KMS-11 (cell line): ENCODE results near the gene MZT1.

Experiments used
- H2AFZ ChIP-seq: fragments of 200-600 bp; sonication (generic); 2 replicates; pipeline ENCODE4 v1.6.1; 2016; ENCODE audit warnings: antibody characterized with exemption, mixed run types, low read depth
- H3K27ac ChIP-seq: fragments of 200-600 bp; sonication (generic); 2 replicates; pipeline ENCODE4 v1.6.1; 2016; ENCODE audit warnings: mild to moderate bottlenecking, mixed run types
- H3K27me3 ChIP-seq: fragments of 200-600 bp; sonication (generic); 2 replicates; pipeline ENCODE4 v1.6.1; 2017; ENCODE audit warnings: mild to moderate bottlenecking, low read depth, mixed run types, moderate library complexity; ENCODE audit not compliant: insufficient read depth
- H3K36me3 ChIP-seq: fragments of 200-600 bp; sonication (generic); 2 replicates; pipeline ENCODE4 v1.6.1; 2017; ENCODE audit warnings: mild to moderate bottlenecking, mixed run types; ENCODE audit not compliant: insufficient read depth
- H3K4me1 ChIP-seq: fragments of 200-600 bp; sonication (generic); 2 replicates; pipeline ENCODE4 v1.6.1; 2016; ENCODE audit warnings: mild to moderate bottlenecking, low read depth, mixed run types; ENCODE audit not compliant: poor library complexity, severe bottlenecking
- H3K4me2 ChIP-seq: fragments of 200-600 bp; sonication (generic); 2 replicates; pipeline ENCODE4 v1.7.0; 2016; ENCODE audit warnings: mild to moderate bottlenecking, mixed run types
- H3K4me3 ChIP-seq: fragments of 200-600 bp; sonication (generic); IDR thresholded peaks from 2 replicates; pipeline ENCODE4 v1.6.1; 2017; ENCODE audit warnings: low read depth, low read length, mixed read lengths; ENCODE audit not compliant: insufficient read depth
- H3K79me2 ChIP-seq: fragments of 200-600 bp; sonication (generic); 2 replicates; pipeline ENCODE4 v1.6.1; 2016; ENCODE audit warnings: low read depth, mixed run types; ENCODE audit not compliant: insufficient read depth
- H3K9ac ChIP-seq: fragments of 200-600 bp; sonication (generic); 2 replicates; pipeline ENCODE4 v1.6.1; 2016; ENCODE audit warnings: mild to moderate bottlenecking, mixed run types
- H4K20me1 ChIP-seq: fragments of 200-600 bp; sonication (generic); 2 replicates; pipeline ENCODE4 v1.6.1; 2016; ENCODE audit warnings: mild to moderate bottlenecking, mixed run types; ENCODE audit not compliant: insufficient read depth
- TF ChIP-seq, protein P1 (sequence below): fragments of 200-600 bp; sonication (generic); conservative IDR thresholded peaks from 2 replicates; pipeline ENCODE4 v1.6.1; 2017; ENCODE audit warnings: low read depth, mild to moderate bottlenecking, antibody characterized with exemption, low read length, moderate library complexity, mixed read lengths

Gene MZT1

DNA sequence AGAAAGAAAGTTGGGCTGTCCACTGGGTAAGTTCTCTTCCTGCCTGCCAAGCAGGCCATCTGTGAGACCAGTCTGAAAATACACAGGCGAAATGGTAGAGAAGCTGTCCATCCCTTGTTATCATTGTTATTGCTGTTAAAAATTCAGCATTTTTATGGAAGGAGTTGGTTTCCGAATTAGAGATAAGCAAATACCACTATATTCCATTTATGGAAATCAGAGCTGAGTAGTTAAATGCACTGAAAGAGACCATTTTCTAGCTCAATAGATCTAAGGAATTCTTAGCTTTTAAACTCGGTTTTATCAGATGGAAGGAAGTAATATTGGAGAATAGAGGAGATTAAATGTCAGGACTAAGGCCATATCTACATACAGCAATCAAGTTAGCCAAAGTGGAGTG lies 40.7 kb downstream of the MZT1 start:
- Histone ChIP-seq H3K36me3 (no peaks in the 10 kb centered on the region), H3K4me2 (no peak overlapping the region), H3K27ac (no peak overlapping the region), H3K79me2 (no peaks in the 10 kb centered on the region), H4K20me1 (no peaks in the 10 kb centered on the region), H3K9ac (no peak overlapping the region), H3K4me1 (no peaks in the 10 kb centered on the region), H3K4me3 (no peak overlapping the region), H3K27me3 (no peaks in the 10 kb centered on the region), H2AFZ (no peak overlapping the region)
- TF ChIP-seq, protein P1, sequence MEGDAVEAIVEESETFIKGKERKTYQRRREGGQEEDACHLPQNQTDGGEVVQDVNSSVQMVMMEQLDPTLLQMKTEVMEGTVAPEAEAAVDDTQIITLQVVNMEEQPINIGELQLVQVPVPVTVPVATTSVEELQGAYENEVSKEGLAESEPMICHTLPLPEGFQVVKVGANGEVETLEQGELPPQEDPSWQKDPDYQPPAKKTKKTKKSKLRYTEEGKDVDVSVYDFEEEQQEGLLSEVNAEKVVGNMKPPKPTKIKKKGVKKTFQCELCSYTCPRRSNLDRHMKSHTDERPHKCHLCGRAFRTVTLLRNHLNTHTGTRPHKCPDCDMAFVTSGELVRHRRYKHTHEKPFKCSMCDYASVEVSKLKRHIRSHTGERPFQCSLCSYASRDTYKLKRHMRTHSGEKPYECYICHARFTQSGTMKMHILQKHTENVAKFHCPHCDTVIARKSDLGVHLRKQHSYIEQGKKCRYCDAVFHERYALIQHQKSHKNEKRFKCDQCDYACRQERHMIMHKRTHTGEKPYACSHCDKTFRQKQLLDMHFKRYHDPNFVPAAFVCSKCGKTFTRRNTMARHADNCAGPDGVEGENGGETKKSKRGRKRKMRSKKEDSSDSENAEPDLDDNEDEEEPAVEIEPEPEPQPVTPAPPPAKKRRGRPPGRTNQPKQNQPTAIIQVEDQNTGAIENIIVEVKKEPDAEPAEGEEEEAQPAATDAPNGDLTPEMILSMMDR, result no peak

DNA sequence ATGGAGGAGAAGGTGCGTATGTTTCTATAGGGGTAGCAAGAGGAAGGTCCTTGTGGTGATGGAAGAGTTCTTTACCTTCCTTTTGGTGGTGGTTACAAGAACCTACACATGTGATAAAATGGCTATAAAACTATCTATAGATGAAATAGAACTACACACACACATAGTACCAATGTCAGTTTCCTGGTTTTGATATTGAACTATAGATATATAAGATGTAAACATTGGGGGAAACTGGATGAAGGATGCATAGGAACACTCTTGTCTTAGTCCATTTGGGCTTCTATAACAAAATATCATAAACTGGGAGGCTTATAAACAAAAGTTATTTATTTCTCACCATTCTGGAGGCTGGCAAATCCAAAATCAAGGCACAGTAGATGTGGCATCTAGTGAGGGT lies 47.1 kb downstream of the MZT1 start:
- no peak overlapping the region for H3K9ac ChIP-seq
- TF ChIP-seq, protein P1, result no peak

DNA sequence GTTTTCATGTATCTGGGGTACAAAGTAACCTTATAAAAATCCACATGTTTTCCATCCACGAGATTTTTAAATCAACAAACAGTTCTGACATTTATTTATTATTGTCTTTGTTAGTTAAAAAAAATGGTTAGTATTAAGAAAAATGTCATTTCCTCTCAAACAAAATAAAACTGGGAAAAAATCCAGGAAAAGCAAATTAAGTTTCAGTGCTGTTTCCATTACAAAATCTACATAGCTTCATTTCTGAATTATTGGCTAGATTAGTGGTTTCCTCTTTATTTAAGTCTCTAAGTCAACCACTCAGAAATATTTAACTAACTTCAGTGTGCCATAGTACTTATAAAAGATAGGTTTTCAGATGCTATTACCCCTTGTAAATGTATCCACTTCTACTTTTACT lies 49.1 kb downstream of the MZT1 start:
- Histone ChIP-seq H3K4me1 (no peaks in the 10 kb centered on the region), H3K4me2 (no peak overlapping the region), H3K79me2 (no peaks in the 10 kb centered on the region), H4K20me1 (no peaks in the 10 kb centered on the region), H3K9ac (no peak overlapping the region), H2AFZ (no peak overlapping the region), H3K4me3 (no peak overlapping the region), H3K27ac (no peak overlapping the region), H3K36me3 (no peaks in the 10 kb centered on the region), H3K27me3 (no peaks in the 10 kb centered on the region)
- TF ChIP-seq, protein P1, result no peak

More for the DNA sequence above, 47.1 kb downstream of the MZT1 start:
- Histone ChIP-seq H3K79me2 (no peaks in the 10 kb centered on the region), H3K4me2 (no peak overlapping the region), H3K4me1 (no peaks in the 10 kb centered on the region), H3K4me3 (no peak overlapping the region), H4K20me1 (no peaks in the 10 kb centered on the region), H2AFZ (no peak overlapping the region), H3K36me3 (no peaks in the 10 kb centered on the region), H3K27me3 (no peaks in the 10 kb centered on the region), H3K27ac (no peak overlapping the region)

DNA sequence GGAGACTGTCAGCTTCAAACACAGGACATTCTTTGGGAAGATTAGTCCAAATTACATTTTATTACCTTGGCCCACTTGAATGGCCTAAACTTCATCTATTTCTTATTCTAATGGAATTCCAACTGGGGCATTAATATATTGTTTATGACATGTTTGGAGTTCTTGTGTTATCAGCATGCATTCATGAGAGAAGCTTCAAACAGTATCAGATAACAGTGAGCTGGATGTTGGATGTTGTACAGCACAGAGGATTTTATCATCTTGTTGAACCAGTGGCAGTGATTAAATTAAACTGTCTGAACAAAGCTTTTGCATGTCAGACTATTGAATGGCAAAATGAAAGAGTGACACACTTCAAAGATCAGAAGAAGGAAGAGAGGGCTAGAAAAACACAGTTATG lies 50.0 kb downstream of the MZT1 start:
- no peaks in the 10 kb centered on the region for H4K20me1 ChIP-seq
- H3K27ac ChIP-seq, result no peak overlapping the region
- no peaks in the 10 kb centered on the region for H3K36me3 ChIP-seq
- no peaks in the 10 kb centered on the region for H3K27me3 ChIP-seq
- H3K9ac ChIP-seq, result no peak overlapping the region
- TF ChIP-seq, protein P1, result no peak
- H3K4me3 ChIP-seq, result no peak overlapping the region
- H3K79me2 ChIP-seq, result no peaks in the 10 kb centered on the region
- no peak overlapping the region for H3K4me2 ChIP-seq
- H2AFZ ChIP-seq, result no peak overlapping the region
- H3K4me1 ChIP-seq, result no peaks in the 10 kb centered on the region
